GM12878 (cell line): ENCODE data around the gene PLXND1. TPM values are rescaled to one million over a fixed set of nuclear protein-coding genes. Genes with fewer than 3 reads are reported as not detected.

Experiments used
- ATAC-seq: fragments of 200-7000 bp; cut with Tn5 transposase; 3 replicates; pipeline ENCODE4 v1.9.1; 2020; ENCODE audit warnings: mild to moderate bottlenecking, moderate library complexity
- BruUV-seq: library from RNA; stranded (reverse); fragments of 400-500 nt; replicated peaks from 2 replicates; lab custom pipeline; 2021; lab: Mats Ljungman, UMichigan
- CTCF ChIA-PET: fragments of 300-600 bp; sonication (Branson Sonifier 250); formaldehyde crosslinking; extraction: SDS; loops from one replicate; lab custom pipeline; 2021; ENCODE audit warnings: inconsistent platforms; lab: Yijun Ruan, JAX
- POLR2A ChIA-PET: fragments of 350-600 bp; formaldehyde crosslinking; extraction: SDS; loops from one replicate; lab custom pipeline; 2021; ENCODE audit warnings: inconsistent platforms; lab: Charles Lee
- RAD21 ChIA-PET: fragments of 300-600 bp; sonication (Branson Sonifier 250); formaldehyde crosslinking; loops from one replicate; lab custom pipeline; 2023; ENCODE audit warnings: antibody characterized with exemption; ENCODE audit not compliant: unreplicated experiment; lab: Charles Lee
- SMC1A ChIA-PET: fragments of 300-600 bp; sonication (Branson Sonifier 250); formaldehyde crosslinking; loops from one replicate; lab custom pipeline; 2023; ENCODE audit not compliant: unreplicated experiment, uncharacterized antibody; lab: Charles Lee
- DNase-seq: peaks from one replicate; pipeline ENCODE4 v3.0.0-alpha.2; 2011; ENCODE audit warnings: low read depth, low spot score
- FAIRE-seq: peaks from 3 replicates; lab custom pipeline; 2011; peaks lifted over from hg19 to GRCh38; lab: Jason Lieb, UNC
- H2AFZ ChIP-seq: 2 replicates; pipeline ENCODE4 v1.6.0; 2011; ENCODE audit warnings: low read depth, low read length, control low read depth; ENCODE audit not compliant: control insufficient read depth
- H3K27ac ChIP-seq: 2 replicates; pipeline ENCODE4 v1.5.1; 2011; ENCODE audit warnings: control low read depth; ENCODE audit not compliant: control insufficient read depth, insufficient read depth
- H3K27me3 ChIP-seq, 2 experiments: replicated peaks in 1 of 2; 2 replicates each; pipeline versions ENCODE4 v1.6.0 to v1.6.1; 2011; ENCODE audit warnings: low read length in 1 of 2; ENCODE audit not compliant: control insufficient read depth in 2 of 2, insufficient read depth in 2 of 2
- H3K36me3 ChIP-seq, 2 experiments: 2 replicates each; pipeline ENCODE4 v1.5.1; 2011; ENCODE audit warnings: low read length in 1 of 2; ENCODE audit not compliant: control insufficient read depth in 2 of 2, insufficient read depth in 2 of 2
- H3K4me1 ChIP-seq: 2 replicates; pipeline ENCODE4 v1.6.1; 2011; ENCODE audit warnings: mild to moderate bottlenecking, low read length, moderate library complexity, mixed read lengths; ENCODE audit not compliant: control insufficient read depth, insufficient read depth
- H3K4me2 ChIP-seq: 2 replicates; pipeline ENCODE4 v1.6.0; 2011; ENCODE audit warnings: control low read depth; ENCODE audit not compliant: control insufficient read depth, insufficient read depth
- H3K4me3 ChIP-seq: fragments of 200-600 bp; sonication (generic); 2 replicates; pipeline ENCODE4 v1.5.1; 2016
- H3K79me2 ChIP-seq: 2 replicates; pipeline ENCODE4 v1.6.0; 2011; ENCODE audit warnings: low read length; ENCODE audit not compliant: control insufficient read depth, insufficient read depth
- H3K9ac ChIP-seq: 2 replicates; pipeline ENCODE4 v1.8.0; 2011; ENCODE audit warnings: low read length, control low read depth, mixed read lengths; ENCODE audit not compliant: control insufficient read depth, insufficient read depth
- H3K9me3 ChIP-seq: replicated peaks from 3 replicates; pipeline ENCODE4 v1.5.1; 2011; ENCODE audit warnings: mild to moderate bottlenecking, low read length; ENCODE audit not compliant: control insufficient read depth, insufficient read depth
- H4K20me1 ChIP-seq: 2 replicates; pipeline ENCODE4 v1.6.0; 2011; ENCODE audit not compliant: control insufficient read depth, insufficient read depth
- BACH1 ChIP-seq: fragments of 450-650 bp; IDR thresholded peaks from 2 replicates; pipeline ENCODE4 v1.6.1; 2017; ENCODE audit warnings: mild to moderate bottlenecking, borderline replicate concordance
- NFYB ChIP-seq: IDR thresholded peaks from 2 replicates; pipeline ENCODE4 v1.6.1; 2011; ENCODE audit warnings: low read depth, mild to moderate bottlenecking, low read length, improper control_type of control experiment, moderate library complexity; ENCODE audit not compliant: insufficient read depth
- NRF1 ChIP-seq: conservative IDR thresholded peaks from 2 replicates; pipeline ENCODE4 v1.6.1; 2011; ENCODE audit warnings: mild to moderate bottlenecking, low read depth, low read length, improper control_type of control experiment
- RELA ChIP-seq: fragments of 450-650 bp; IDR thresholded peaks from 2 replicates; pipeline ENCODE4 v1.8.0; 2014; ENCODE audit warnings: borderline replicate concordance; ENCODE audit not compliant: partially characterized antibody
- TCF3 ChIP-seq: IDR thresholded peaks from 2 replicates; pipeline ENCODE4 v1.6.1; 2012; ENCODE audit warnings: low read depth, mild to moderate bottlenecking, low read length, borderline replicate concordance; ENCODE audit not compliant: insufficient read depth
- WGBS: methylation state at CpG from one replicate; pipeline ENCODE4 v1.1.6; 2016; ENCODE audit warnings: low lambda C conversion rate; ENCODE audit not compliant: insufficient replicate concordance, insufficient coverage; ENCODE audit errors: missing lambda C conversion rate; 5-methylcytosine and 5-hydroxymethylcytosine counted together
- in situ Hi-C: fragments of 300-500 bp; cut with MboI; formaldehyde crosslinking; loops from 9 replicates; pipeline ENCODE4 v1.14.3; 2018; ENCODE audit warnings: mixed read lengths
- intact Hi-C: fragments of 100-400 bp; cut with micrococcal nuclease; formaldehyde crosslinking; loops from one replicate; pipeline ENCODE4 v1.14.2; 2022; ENCODE audit not compliant: unreplicated experiment
- polyA plus RNA-seq, 11 experiments: library from polyadenylated mRNA; depleted of rRNA in 4 of 11; unstranded in 6 of 11; stranded (reverse) in 5 of 11; fragments of >200 nt; fragmentation: Nextera tagmentation in 4 of 11; fragmentation: Illumina TruSeq in 1 of 11; extraction: Ambion mirVana in 4 of 11; extraction: Trizol in 1 of 11; gene quantifications; 1 replicate in 1 of 11; 2 replicates in 10 of 11; pipeline versions ENCODE4 v1.2.1 to v1.2.3, GENCODE V29; 2011 to 2016; ENCODE audit warnings: inconsistent platforms in 2 of 11, missing spikeins in 2 of 11, low read depth in 1 of 11
- total RNA-seq, 4 experiments: library from RNA; depleted of rRNA in 3 of 4; stranded (reverse); fragments of >200 nt in 3 of 4; fragmentation: Illumina TruSeq in 1 of 4; extraction: Trizol in 1 of 4; gene quantifications; 2 replicates each; pipeline versions ENCODE4 v1.2.1 to v1.2.3, GENCODE V29; 2013 to 2021
- TF ChIP-seq, protein P1 (sequence below): IDR thresholded peaks from 2 replicates; pipeline ENCODE4 v1.6.1; 2012; ENCODE audit warnings: low read depth, low read length, improper control_type of control experiment
- TF ChIP-seq, protein P2 (sequence below): fragments of 450-650 bp; IDR thresholded peaks from 2 replicates; pipeline ENCODE4 v1.6.1; 2017; ENCODE audit warnings: mild to moderate bottlenecking, moderate library complexity
- TF ChIP-seq, protein P3 (sequence below): fragments of 450-650 bp; IDR thresholded peaks from 2 replicates; pipeline ENCODE4 v1.6.1; 2017; ENCODE audit warnings: mild to moderate bottlenecking, low read depth, inconsistent platforms; ENCODE audit not compliant: poor library complexity, severe bottlenecking
- TF ChIP-seq, protein P4 (sequence below): fragments of 450-650 bp; IDR thresholded peaks from 2 replicates; pipeline ENCODE4 v1.6.1; 2017; ENCODE audit warnings: mild to moderate bottlenecking, moderate library complexity
- TF ChIP-seq, protein P5 (sequence below): fragments of 450-650 bp; IDR thresholded peaks from 2 replicates; pipeline ENCODE4 v1.6.1; 2017; ENCODE audit warnings: borderline replicate concordance

PLXND1 gene
- total and polyA plus RNA-seq, 10 of the 15 experiments (the other 5 are each of a cell fraction or from before 2014, with no cell fraction given), result 0.01 to 2.3 (median 0.72) TPM; not detected in 7

DNA sequence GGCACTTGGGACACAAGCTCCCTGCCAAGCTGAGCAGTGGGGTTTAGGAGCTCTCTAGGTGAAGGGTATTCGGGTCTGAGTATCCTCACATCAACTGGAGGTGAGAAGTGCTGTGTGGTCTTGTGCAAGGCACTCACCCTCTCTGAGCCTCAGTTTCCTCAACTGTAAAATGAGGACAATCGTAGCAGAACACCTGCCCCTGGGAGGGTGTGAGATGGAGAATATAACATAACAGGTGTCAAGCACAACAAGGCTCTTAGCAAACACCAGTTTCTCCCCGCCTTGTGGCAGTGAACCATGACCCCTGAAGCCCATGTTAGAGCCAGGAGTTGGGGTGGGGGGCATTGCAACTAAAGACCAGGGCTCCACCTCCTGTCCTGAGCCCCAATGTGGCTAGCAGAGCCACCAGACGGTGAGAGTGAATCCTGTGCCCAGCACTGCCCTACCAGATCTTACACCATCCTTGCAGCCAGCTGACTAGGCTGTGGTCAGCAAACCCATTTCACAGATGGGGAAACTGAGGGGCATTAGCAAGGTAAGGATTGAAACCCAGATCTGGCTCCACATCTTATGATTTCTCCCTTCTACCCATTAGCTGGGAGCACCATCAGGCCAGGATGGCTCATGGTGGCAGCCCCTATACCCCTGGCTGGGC is 2.6 kb upstream of the PLXND1 start:
- no peak for FAIRE-seq
- RAD21 ChIA-PET, result interaction anchor here (0.7 to 2.1 kb wide), 3 partner anchors 116 to 225 kb away, joined by 3 to 6 read pairs (median 5); no protein-coding TSS in a partner anchor
- TF ChIP-seq RELA (no peak), NRF1 (no peak), BACH1 (no peak), TCF3 (no peak), NFYB (no peak)
- TF ChIP-seq, protein P1, sequence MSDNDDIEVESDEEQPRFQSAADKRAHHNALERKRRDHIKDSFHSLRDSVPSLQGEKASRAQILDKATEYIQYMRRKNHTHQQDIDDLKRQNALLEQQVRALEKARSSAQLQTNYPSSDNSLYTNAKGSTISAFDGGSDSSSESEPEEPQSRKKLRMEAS, result no peak
- TF ChIP-seq, protein P2, sequence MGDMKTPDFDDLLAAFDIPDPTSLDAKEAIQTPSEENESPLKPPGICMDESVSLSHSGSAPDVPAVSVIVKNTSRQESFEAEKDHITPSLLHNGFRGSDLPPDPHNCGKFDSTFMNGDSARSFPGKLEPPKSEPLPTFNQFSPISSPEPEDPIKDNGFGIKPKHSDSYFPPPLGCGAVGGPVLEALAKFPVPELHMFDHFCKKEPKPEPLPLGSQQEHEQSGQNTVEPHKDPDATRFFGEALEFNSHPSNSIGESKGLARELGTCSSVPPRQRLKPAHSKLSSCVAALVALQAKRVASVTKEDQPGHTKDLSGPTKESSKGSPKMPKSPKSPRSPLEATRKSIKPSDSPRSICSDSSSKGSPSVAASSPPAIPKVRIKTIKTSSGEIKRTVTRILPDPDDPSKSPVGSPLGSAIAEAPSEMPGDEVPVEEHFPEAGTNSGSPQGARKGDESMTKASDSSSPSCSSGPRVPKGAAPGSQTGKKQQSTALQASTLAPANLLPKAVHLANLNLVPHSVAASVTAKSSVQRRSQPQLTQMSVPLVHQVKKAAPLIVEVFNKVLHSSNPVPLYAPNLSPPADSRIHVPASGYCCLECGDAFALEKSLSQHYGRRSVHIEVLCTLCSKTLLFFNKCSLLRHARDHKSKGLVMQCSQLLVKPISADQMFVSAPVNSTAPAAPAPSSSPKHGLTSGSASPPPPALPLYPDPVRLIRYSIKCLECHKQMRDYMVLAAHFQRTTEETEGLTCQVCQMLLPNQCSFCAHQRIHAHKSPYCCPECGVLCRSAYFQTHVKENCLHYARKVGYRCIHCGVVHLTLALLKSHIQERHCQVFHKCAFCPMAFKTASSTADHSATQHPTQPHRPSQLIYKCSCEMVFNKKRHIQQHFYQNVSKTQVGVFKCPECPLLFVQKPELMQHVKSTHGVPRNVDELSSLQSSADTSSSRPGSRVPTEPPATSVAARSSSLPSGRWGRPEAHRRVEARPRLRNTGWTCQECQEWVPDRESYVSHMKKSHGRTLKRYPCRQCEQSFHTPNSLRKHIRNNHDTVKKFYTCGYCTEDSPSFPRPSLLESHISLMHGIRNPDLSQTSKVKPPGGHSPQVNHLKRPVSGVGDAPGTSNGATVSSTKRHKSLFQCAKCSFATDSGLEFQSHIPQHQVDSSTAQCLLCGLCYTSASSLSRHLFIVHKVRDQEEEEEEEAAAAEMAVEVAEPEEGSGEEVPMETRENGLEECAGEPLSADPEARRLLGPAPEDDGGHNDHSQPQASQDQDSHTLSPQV, result no peak
- TF ChIP-seq, protein P3, sequence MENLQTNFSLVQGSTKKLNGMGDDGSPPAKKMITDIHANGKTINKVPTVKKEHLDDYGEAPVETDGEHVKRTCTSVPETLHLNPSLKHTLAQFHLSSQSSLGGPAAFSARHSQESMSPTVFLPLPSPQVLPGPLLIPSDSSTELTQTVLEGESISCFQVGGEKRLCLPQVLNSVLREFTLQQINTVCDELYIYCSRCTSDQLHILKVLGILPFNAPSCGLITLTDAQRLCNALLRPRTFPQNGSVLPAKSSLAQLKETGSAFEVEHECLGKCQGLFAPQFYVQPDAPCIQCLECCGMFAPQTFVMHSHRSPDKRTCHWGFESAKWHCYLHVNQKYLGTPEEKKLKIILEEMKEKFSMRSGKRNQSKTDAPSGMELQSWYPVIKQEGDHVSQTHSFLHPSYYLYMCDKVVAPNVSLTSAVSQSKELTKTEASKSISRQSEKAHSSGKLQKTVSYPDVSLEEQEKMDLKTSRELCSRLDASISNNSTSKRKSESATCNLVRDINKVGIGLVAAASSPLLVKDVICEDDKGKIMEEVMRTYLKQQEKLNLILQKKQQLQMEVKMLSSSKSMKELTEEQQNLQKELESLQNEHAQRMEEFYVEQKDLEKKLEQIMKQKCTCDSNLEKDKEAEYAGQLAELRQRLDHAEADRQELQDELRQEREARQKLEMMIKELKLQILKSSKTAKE, result no peak
- TF ChIP-seq, protein P4, sequence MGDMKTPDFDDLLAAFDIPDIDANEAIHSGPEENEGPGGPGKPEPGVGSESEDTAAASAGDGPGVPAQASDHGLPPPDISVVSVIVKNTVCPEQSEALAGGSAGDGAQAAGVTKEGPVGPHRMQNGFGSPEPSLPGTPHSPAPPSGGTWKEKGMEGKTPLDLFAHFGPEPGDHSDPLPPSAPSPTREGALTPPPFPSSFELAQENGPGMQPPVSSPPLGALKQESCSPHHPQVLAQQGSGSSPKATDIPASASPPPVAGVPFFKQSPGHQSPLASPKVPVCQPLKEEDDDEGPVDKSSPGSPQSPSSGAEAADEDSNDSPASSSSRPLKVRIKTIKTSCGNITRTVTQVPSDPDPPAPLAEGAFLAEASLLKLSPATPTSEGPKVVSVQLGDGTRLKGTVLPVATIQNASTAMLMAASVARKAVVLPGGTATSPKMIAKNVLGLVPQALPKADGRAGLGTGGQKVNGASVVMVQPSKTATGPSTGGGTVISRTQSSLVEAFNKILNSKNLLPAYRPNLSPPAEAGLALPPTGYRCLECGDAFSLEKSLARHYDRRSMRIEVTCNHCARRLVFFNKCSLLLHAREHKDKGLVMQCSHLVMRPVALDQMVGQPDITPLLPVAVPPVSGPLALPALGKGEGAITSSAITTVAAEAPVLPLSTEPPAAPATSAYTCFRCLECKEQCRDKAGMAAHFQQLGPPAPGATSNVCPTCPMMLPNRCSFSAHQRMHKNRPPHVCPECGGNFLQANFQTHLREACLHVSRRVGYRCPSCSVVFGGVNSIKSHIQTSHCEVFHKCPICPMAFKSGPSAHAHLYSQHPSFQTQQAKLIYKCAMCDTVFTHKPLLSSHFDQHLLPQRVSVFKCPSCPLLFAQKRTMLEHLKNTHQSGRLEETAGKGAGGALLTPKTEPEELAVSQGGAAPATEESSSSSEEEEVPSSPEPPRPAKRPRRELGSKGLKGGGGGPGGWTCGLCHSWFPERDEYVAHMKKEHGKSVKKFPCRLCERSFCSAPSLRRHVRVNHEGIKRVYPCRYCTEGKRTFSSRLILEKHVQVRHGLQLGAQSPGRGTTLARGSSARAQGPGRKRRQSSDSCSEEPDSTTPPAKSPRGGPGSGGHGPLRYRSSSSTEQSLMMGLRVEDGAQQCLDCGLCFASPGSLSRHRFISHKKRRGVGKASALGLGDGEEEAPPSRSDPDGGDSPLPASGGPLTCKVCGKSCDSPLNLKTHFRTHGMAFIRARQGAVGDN, result no peak
- TF ChIP-seq, protein P5, sequence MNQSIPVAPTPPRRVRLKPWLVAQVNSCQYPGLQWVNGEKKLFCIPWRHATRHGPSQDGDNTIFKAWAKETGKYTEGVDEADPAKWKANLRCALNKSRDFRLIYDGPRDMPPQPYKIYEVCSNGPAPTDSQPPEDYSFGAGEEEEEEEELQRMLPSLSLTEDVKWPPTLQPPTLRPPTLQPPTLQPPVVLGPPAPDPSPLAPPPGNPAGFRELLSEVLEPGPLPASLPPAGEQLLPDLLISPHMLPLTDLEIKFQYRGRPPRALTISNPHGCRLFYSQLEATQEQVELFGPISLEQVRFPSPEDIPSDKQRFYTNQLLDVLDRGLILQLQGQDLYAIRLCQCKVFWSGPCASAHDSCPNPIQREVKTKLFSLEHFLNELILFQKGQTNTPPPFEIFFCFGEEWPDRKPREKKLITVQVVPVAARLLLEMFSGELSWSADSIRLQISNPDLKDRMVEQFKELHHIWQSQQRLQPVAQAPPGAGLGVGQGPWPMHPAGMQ, result no peak

More for the DNA sequence above, 2.6 kb upstream of the PLXND1 start:
- DNase-seq, result no peak
- SMC1A ChIA-PET, result interaction anchor here (0.8 kb wide), 1 partner anchor 119 kb away, joined by 3 read pairs; no protein-coding TSS in a partner anchor
- Histone ChIP-seq H3K79me2 (no peaks in the 10 kb centered on the region), H3K9ac (no peak overlapping the region), H3K4me2 (no peak overlapping the region), H3K9me3 (no peaks in the 10 kb centered on the region), H3K36me3 (no peaks in the 10 kb centered on the region), H3K27ac (no peak overlapping the region), H4K20me1 (no peaks in the 10 kb centered on the region), H3K27me3 (peaks cover 8 to 12% of the 10 kb centered on the region in 2 experiments; a peak in 3 of 4 replicates), H3K4me3 (no peak overlapping the region), H2AFZ (no peak overlapping the region), H3K4me1 (no peaks in the 10 kb centered on the region)
- BruUV-seq, result no TSS peak
- 14% methylated on average over 4 of the region's 4 CpGs for WGBS
- intact Hi-C loops (no loop called here), in situ Hi-C loops (no loop called here)
- CTCF ChIA-PET, result no interaction called here
- no peak for ATAC-seq
- POLR2A ChIA-PET, result no interaction called here
